GM23338 (cell line): ENCODE measurements around the gene ARL14. TPM values are rescaled to one million over a fixed set of nuclear protein-coding genes. Genes with fewer than 3 reads are reported as not detected.

Source experiments
- ATAC-seq: fragments of 200-7000 bp; cut with Tn5 transposase; 3 replicates; pipeline ENCODE4 v1.9.1; 2020
- DNase-seq: peaks from one replicate; pipeline ENCODE4 v3.0.0-alpha.2; 2015; ENCODE audit warnings: low spot score
- H2AFZ ChIP-seq: fragments of 200-600 bp; sonication (generic); 2 replicates; pipeline ENCODE4 v1.8.0; 2016; ENCODE audit warnings: antibody characterized with exemption, mild to moderate bottlenecking, moderate library complexity
- H3F3A ChIP-seq: fragments of 200-600 bp; sonication (generic); replicated peaks from 2 replicates; pipeline ENCODE4 v1.8.0; 2017; ENCODE audit warnings: antibody characterized with exemption, mixed run types, low read depth
- H3K27ac ChIP-seq: fragments of 200-600 bp; sonication (generic); 2 replicates; pipeline ENCODE4 v1.6.1; 2016; ENCODE audit warnings: low read depth
- H3K27me3 ChIP-seq: fragments of 200-600 bp; sonication (generic); 2 replicates; pipeline ENCODE4 v1.8.0; 2016; ENCODE audit warnings: mild to moderate bottlenecking, mixed run types, moderate library complexity; ENCODE audit not compliant: insufficient read depth
- H3K36me3 ChIP-seq: fragments of 200-600 bp; sonication (generic); 2 replicates; pipeline ENCODE4 v1.8.0; 2016; ENCODE audit warnings: mild to moderate bottlenecking; ENCODE audit not compliant: insufficient read depth
- H3K4me1 ChIP-seq: fragments of 200-600 bp; sonication (generic); 2 replicates; pipeline ENCODE4 v1.8.0; 2016; ENCODE audit warnings: mild to moderate bottlenecking, moderate library complexity; ENCODE audit not compliant: insufficient read depth
- H3K4me2 ChIP-seq: fragments of 200-600 bp; sonication (generic); 2 replicates; pipeline ENCODE4 v1.7.1; 2017; ENCODE audit warnings: mixed run types
- H3K4me3 ChIP-seq: fragments of 200-600 bp; sonication (generic); 2 replicates; pipeline ENCODE4 v1.6.1; 2016; ENCODE audit warnings: mixed run types
- H3K79me2 ChIP-seq: fragments of 200-600 bp; sonication (generic); replicated peaks from 2 replicates; pipeline ENCODE4 v1.8.0; 2017; ENCODE audit warnings: mild to moderate bottlenecking; ENCODE audit not compliant: insufficient read depth
- H3K9me2 ChIP-seq: fragments of 200-600 bp; sonication (generic); 2 replicates; pipeline ENCODE4 v1.8.0; 2017; ENCODE audit not compliant: insufficient read depth
- H4K20me1 ChIP-seq: fragments of 200-600 bp; sonication (generic); replicated peaks from 2 replicates; pipeline ENCODE4 v1.8.0; 2017; ENCODE audit warnings: mild to moderate bottlenecking; ENCODE audit not compliant: insufficient read depth
- H3K27ac Mint-ChIP-seq: 2 replicates; pipeline ENCODE4 v1.8.0; 2020; ENCODE audit warnings: inconsistent platforms, mild to moderate bottlenecking, moderate library complexity, mixed read lengths
- H3K27me3 Mint-ChIP-seq: 3 replicates; pipeline ENCODE4 v1.8.0; 2022; ENCODE audit warnings: low read depth, mild to moderate bottlenecking, moderate library complexity, mixed read lengths, inconsistent platforms; ENCODE audit not compliant: insufficient read depth, poor library complexity
- H3K36me3 Mint-ChIP-seq: 3 replicates; pipeline ENCODE4 v1.8.0; 2021; ENCODE audit warnings: low read depth, mild to moderate bottlenecking, inconsistent platforms, moderate library complexity, mixed read lengths
- H3K4me1 Mint-ChIP-seq: 3 replicates; pipeline ENCODE4 v1.8.0; 2020; ENCODE audit warnings: mild to moderate bottlenecking, inconsistent platforms, mixed read lengths
- H3K4me3 Mint-ChIP-seq: 3 replicates; pipeline ENCODE4 v1.8.0; 2021; ENCODE audit warnings: moderate library complexity, mild to moderate bottlenecking, inconsistent platforms, mixed read lengths
- H3K9me3 Mint-ChIP-seq: 3 replicates; pipeline ENCODE4 v1.8.0; 2020; ENCODE audit warnings: moderate library complexity, mild to moderate bottlenecking, inconsistent platforms, mixed read lengths
- CREB1 ChIP-seq: fragments of 250-450 bp; sonication (Bioruptor Pico); IDR thresholded peaks from 2 replicates; pipeline ENCODE4 v1.5.0; 2020; ENCODE audit warnings: low read depth, mild to moderate bottlenecking, moderate library complexity
- CTCF ChIP-seq, 2 experiments: fragments of 200-600 bp in 1 of 2; sonication (generic) in 1 of 2; conservative IDR thresholded peaks; 2 replicates each; pipeline versions ENCODE4 v1.5.1 to v1.6.1; 2016 to 2017; ENCODE audit warnings: antibody characterized with exemption in 2 of 2, low read depth in 2 of 2, mild to moderate bottlenecking in 2 of 2, moderate library complexity in 1 of 2
- ETS1 ChIP-seq: IDR thresholded peaks from 2 replicates; pipeline ENCODE4 v1.6.1; 2016; ENCODE audit warnings: antibody characterized with exemption
- EZH2 ChIP-seq: fragments of 200-600 bp; sonication (generic); IDR thresholded peaks from one replicate; pipeline ENCODE4 v1.8.0; 2017; ENCODE audit warnings: antibody characterized with exemption, mild to moderate bottlenecking, low read depth; ENCODE audit not compliant: unreplicated experiment
- EZH2phosphoT487 ChIP-seq: fragments of 200-600 bp; sonication (generic); IDR thresholded peaks from one replicate; pipeline ENCODE4 v1.8.1; 2018; ENCODE audit warnings: antibody characterized with exemption; ENCODE audit not compliant: unreplicated experiment
- POLR2AphosphoS5 ChIP-seq: IDR thresholded peaks from 2 replicates; pipeline ENCODE4 v1.6.1; 2016; ENCODE audit warnings: antibody characterized with exemption, low read depth
- REST ChIP-seq: IDR thresholded peaks from one replicate; pipeline ENCODE4 v1.6.1; 2018; ENCODE audit warnings: antibody characterized with exemption; ENCODE audit not compliant: unreplicated experiment
- ZNF114 ChIP-seq: fragments of 250-450 bp; sonication (Bioruptor Pico); IDR thresholded peaks from 2 replicates; pipeline ENCODE4 v1.5.0; 2020; ENCODE audit warnings: mild to moderate bottlenecking, moderate library complexity
- ZNF331 ChIP-seq: fragments of 250-450 bp; sonication (Bioruptor Pico); IDR thresholded peaks from 2 replicates; pipeline ENCODE4 v1.5.0; 2020; ENCODE audit warnings: low read depth, mild to moderate bottlenecking, moderate library complexity
- ZNF462 ChIP-seq: fragments of 250-450 bp; sonication (Bioruptor Pico); IDR thresholded peaks from 2 replicates; pipeline ENCODE4 v1.5.0; 2020; ENCODE audit warnings: mild to moderate bottlenecking, moderate library complexity
- polyA plus RNA-seq: library from polyadenylated mRNA; unstranded; fragments of >200 nt; fragmentation: Nextera tagmentation; extraction: Ambion mirVana; gene quantifications from 2 replicates; pipeline ENCODE4 v1.2.1, GENCODE V29; 2016
- total RNA-seq: library from RNA; depleted of rRNA; stranded (reverse); fragments of >200 nt; shearing (Covaris generic); gene quantifications from 2 replicates; pipeline ENCODE4 v1.2.3, GENCODE V29; 2014

The ARL14 gene
- total and polyA plus RNA-seq, 2 experiments from 2014 or later, result not detected

GRCh38 chr3:160702290-160702689 lies 25.3 kb downstream of the ARL14 start:
- peaks cover 4% of the 10 kb centered on the region; the same call in 2 of the 3 replicates for H3K4me1 Mint-ChIP-seq
- Histone ChIP-seq H3K4me2 (no peak overlapping the region), H3K79me2 (no peaks in the 10 kb centered on the region), H3K9me2 (no peaks in the 10 kb centered on the region), H3K4me1 (no peaks in the 10 kb centered on the region), H2AFZ (no peak overlapping the region), H3K27me3 (no peaks in the 10 kb centered on the region), H3K4me3 (no peak overlapping the region), H3K27ac (no peak overlapping the region), H3K36me3 (no peaks in the 10 kb centered on the region), H3F3A (no peaks in the 10 kb centered on the region), H4K20me1 (no peaks in the 10 kb centered on the region)
- no peak overlapping the region for H3K27ac Mint-ChIP-seq
- no peak for TF ChIP-seq EZH2
- no peak for TF ChIP-seq ETS1
- no peak for TF ChIP-seq ZNF331 (CRISPR knock-in tag)
- no peak for TF ChIP-seq CREB1 (CRISPR knock-in tag)
- TF ChIP-seq ZNF114 (CRISPR knock-in tag), result no peak
- TF ChIP-seq EZH2phosphoT487, result no peak
- TF ChIP-seq CTCF (conservative IDR thresholded peaks at IDR 0.05; ENCODE audit: low read depth in 2 of 2), result no peak
- no peak for TF ChIP-seq POLR2AphosphoS5
- no peak for TF ChIP-seq REST
- no peak for TF ChIP-seq ZNF462 (CRISPR knock-in tag)
- ATAC-seq (no peak), DNase-seq (no peak)
- no peak overlapping the region for H3K4me3 Mint-ChIP-seq
- no peaks in the 10 kb centered on the region for H3K36me3 Mint-ChIP-seq
- no peaks in the 10 kb centered on the region for H3K9me3 Mint-ChIP-seq
- peaks cover 2% of the 10 kb centered on the region for H3K27me3 Mint-ChIP-seq
